Stimulated activated CD4-positive, alpha-beta T cell treated with anti-CD3 and anti-CD28 coated beads, TNF-alpha, amount 100 ng/mL, for 24 hours (primary cell): Measurements from ENCODE around the gene DGKB.

ENCODE experiments used
- DNase-seq, 3 experiments: peaks; one replicate each; pipeline ENCODE4 v3.0.0-alpha.2; 2020; ENCODE audit warnings: low read depth in 3 of 3

The DGKB gene

DNA sequence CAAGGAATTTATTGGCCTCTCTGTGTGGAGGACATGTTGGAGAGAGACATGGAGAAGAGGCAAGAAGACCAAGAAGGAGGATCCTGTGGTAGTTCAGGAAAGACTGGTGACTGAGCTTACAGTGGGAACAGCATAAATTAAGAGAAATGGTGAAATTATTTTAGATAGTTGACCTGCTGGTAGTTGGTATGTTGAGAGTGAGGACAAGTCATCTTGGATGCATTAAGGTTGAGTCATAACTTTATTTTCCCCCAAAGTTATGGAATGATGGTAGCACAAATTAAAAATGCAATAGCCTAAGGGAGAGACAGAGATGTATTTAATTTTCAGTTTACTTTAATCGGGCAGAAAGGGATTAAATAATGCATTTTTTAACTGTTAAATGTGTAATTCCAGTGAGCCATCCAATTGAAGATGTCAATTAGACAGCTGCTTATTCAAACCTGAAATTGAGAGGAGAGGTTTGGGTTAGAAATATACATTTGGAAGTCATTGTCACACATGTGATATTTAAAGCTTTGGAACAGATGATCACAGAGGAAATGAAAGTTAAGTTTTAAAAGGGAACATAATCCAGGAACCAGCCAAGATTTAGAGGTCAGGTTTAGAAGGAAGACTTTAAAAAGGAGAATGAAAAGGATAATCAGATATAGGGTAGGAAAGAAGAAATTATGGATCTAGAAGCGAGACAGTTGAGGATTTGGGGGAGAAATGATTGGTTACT lies 80.6 kb downstream of the DGKB start:
- DNase-seq: no peak

DNA sequence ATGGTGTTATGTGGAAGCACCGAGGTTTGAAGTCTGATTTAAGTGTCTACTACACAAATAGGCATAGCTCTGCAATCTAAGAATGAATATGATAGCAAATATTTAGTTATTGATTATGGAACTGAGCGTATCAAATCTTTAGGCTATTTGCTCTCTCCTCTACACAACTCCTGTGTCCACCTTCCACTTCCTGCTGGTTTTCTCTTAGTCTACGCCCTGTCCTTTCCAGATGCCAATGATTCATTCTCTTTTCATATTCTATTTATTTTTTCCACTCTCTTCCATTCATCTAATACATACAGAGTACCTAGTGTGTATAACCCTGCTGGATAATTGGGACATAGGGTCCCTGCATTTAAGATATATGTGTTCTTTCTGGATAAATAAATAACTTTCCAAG lies 83.7 kb downstream of the DGKB start:
- no peak for DNase-seq

DNA sequence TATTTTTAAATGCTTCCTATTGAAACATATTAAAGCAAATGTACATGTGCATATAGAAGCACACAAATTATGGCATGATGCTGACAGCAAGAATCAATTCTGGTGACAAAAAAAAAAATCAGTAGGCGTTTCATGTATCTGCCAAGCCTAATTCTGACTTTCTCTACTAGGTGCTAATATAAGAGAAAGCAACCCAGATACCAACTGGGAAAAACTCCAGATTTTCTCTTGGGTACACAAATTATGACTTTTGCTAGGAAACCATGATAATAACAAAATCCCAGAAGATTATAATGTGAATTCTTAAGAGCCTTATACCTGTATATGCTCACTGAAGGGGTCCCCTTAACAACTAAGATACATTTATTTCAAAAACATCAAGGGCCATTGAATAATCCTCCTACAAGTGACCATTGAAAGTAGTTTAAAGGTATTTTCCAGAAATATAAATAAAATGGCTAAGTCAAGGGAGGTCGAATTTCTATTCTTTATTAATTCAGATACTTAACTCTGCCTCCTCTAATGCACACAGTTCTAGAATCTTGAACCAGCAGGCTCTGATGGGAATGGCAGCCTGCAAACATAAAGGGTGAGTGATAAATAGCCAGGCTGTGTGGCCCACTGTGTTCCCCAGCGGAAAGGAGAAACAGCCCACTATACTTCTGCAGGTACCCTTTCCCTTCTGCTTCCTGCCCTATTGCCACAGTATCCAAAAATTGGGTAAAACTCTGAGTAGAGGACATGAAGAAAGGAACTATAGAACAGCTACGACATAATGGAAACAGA lies 84.5 kb downstream of the DGKB start:
- no peak for DNase-seq

DNA sequence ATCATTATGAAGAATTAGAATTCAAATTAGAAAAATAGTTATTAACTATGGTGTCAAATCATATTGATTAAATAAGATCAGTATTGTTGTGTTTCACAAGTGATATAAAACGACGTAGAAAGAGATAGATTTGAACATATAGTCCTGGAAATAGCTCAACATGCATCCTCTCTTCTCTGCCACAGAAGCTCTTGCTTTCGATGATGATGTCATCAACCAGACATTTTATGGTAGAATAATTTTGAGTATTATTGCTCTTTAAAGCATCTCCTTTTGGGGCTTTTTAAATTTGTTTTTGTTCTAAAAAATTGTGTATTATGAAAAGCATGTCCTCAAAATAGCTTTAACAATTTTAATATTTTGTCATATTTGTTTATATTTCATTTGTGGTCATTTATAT lies 95.0 kb downstream of the DGKB start:
- DNase-seq: no peak

DNA sequence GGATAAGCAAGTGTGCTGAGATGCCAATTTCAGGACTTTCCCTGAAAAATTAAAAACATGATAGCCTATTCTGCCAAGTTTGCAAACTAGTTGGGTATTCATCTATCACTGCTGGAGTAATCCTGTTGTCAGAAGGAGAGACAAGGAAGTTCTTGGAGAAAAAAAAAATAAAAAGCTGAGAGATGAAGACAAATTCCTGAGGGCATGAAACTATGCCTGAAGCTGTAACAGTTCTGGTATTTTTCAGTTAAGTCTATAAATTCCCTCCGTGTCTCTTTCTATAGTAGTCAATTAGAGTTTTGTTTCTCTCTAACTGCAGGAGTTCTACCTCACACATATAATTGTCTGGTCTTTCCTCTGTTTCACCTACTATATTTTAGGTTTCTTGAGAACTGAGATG lies 95.7 kb downstream of the DGKB start:
- DNase-seq: no peak

DNA sequence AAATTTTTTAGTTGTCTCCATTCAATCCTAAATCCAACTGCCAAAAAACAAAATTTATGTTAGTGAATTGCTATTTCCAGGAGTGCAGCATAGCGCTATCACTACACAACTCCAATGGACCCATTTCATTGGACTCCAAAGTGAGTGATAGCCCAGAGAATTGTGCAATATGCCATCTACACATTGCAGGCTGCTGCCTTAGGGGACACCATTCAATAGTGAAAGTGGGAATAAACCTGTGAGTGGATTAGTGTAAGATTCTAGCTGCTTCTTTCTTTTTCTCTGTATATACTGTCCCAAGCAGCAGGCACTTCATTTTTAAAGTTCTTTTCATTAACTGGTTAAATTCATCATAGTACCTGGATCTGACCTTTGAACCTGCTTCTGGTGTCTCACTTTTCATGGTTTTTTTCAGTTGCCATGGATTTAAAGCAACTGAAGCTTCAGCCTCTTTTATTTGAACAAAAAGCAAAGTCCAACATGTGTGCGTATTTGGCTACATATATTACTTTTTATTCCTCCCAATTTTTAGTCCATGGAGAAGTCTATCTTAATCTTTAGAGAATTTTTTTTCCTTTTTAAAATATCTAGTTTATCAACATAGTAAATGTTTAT lies 97.3 kb downstream of the DGKB start:
- no peak for DNase-seq

DNA sequence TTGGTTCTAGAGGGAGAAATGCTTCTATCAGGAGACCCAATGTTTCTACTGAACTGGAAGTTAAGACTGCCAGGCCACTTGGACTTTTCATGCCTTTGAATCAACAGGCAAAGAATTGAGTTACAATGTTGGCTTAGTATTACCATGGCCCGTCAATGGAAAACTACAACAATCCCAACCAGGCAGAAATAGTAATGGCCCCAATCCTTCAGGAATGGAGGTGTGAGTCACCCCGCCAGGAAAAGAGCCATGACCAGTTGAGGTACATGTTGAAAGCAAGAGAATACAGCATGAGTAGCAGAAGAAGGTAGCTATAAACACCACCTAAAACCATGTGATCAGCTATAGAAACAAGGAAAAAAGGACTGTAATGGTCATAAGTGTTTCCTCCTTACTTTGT lies 101.9 kb downstream of the DGKB start:
- no peak for DNase-seq

DNA sequence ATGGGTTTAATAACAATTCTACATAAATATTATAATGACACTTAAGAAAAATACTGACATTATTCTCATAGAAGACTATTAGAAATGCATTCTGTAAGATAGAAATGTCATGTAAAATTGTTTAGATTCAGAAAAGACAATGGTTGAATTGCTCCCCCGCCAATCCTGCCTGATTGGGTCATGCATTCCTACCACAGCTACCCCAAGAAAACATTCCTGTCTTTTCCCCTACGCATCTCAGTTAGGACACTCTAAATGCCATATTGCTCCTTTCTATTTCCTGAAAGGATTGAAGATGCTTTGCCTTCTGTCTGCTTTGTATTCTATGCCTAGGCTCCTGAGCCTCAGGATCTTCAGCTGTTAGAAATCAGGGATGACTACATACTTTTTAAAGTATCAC lies 109.4 kb downstream of the DGKB start:
- DNase-seq: no peak

DNA sequence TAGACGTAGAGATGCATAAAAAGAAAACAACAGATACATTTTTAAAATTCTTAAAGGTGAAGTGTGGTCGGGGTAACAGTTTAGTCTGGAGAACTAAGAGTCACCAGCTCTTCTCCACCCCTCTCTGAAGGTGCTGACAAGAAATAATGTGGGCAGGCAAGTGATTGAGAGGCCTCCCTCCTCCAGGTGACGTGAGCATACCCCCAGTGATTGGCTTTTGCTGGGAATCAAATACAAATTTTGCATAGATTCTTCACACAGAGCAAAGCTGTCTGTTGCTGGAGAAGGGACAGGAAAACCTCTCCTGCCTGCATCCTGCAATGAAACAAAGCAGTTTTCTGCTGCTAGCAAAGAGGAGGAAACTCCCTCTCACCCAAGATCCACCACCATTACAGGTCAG lies 115.0 kb downstream of the DGKB start:
- DNase-seq: no peak

DNA sequence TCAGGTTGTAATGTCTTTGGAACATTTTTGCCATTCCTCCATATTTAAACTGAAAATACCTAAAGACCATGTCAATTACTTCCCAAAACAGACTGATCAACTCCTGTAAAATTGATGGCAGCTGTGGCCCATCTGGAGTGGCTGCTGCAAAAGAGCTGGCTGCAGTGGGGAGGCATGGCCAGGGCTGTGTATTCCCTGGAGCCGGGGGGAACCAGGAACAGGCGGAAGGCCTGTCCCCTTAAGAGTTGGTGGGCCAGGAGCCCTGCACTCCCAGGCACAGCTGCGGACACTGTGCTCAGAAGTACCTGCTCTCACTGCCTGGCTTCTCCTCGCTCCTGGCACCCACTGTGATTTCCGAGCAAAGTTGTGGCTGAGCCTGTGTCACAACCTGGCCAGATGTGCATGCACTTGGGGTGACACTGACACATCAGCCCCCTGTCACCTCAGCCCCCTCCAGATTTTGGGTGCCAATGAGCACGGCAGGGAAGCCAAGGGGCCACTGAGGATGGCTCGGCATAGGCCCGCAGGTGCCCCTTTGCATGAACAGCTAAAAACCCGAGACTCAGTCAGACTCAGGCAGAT lies 116.1 kb downstream of the DGKB start:
- no peak for DNase-seq

DNA sequence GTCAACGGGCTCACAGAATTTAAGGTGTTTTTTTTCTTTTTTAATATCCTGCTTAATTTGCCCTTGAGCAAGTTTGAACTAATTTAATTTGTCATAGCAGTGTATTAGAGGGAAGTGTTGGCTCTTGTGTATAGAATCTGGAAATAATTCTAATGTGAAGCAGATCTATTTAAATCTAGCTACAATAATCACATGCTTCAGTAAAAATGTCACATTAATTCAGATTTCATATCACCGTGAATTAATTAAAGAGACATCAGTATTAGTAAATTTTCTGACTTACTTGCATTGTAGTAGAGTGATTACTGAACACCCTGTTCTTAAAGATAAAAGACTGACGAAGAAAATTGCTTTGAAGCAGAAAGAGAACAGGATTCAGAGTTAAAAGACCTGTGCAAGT lies 124.7 kb downstream of the DGKB start:
- DNase-seq: no peak

DNA sequence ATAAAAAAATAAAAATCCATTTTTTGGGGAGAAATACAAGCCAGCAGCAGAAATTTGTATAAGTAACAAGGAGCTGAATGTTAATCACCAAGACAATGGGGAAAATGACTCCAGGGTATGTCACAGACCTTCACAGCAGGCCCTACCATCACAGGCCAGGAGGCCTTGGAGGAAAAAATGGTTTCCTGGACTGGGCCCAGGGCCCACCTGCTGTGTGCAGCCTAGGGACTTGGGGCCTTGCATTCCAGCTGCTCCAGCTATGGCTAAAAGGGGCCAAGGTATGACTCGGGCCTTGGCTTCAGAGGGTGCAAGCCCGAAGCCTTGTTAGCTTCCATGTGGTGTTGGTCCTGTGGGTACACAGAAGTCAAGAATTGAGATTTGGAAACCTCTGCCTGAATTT lies 126.3 kb downstream of the DGKB start:
- DNase-seq: no peak

DNA sequence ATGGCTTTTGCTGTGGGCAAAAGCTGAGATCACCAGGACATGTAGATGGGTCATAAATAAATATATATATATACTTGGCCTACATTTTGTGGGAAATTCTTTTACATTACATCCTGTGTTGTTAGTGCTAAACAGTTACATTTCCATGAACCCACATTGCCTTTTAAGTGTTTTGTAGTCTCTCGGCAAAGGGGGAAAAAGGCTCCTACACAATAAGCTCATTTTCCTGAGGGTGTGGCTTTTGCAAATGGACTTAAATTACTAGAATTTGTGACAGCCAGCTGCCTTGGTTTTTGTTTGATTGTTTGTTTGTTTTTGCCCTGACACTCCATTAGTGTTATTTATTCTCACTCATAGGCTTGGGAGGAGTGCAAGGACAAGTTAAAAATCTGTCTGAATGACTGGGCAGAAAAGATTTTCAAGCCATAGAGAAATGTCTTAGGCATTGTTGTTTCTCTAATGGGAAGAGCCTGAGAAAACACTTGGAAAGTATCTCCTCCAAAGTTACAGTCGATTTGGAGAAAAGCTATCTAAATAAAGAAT lies 128.8 kb downstream of the DGKB start:
- DNase-seq: no peak

DNA sequence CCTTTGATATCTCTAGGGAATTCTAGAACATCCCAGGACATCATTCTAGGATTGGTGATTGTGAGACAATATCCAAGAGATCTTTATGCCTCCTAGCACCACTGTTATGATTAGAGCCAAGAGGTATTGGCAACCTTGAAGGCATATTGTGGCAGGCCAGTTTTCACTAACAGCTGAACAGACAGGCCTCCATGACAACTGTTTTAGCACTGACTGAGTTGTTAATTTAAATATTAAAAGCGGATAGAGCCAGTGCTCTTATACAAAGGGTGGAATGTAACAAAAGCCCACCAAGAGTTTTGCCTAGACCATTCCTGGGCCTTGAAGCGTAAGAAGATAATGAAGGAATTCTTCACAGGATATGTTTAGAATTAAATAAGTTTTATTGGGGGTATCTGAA lies 131.9 kb downstream of the DGKB start:
- no peak for DNase-seq

DNA sequence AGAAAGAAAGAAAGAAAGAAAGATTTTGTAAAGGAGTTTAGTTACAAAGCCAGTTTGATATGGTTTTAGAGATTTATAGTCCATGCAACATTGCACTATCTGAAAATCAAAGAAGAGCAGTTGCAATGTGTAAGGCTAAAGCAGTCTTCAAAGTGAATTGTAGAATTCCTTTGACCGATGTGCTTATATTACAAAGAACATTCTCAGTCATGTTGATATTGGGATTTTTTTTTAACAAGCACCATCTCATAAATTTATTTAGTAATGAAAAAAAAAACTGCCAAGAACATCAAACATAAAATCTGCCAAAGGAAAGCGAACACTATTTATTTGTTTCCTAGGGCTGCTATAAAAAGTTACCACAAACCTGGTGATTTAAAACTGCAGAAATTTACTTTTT lies 133.3 kb downstream of the DGKB start:
- no peak for DNase-seq

DNA sequence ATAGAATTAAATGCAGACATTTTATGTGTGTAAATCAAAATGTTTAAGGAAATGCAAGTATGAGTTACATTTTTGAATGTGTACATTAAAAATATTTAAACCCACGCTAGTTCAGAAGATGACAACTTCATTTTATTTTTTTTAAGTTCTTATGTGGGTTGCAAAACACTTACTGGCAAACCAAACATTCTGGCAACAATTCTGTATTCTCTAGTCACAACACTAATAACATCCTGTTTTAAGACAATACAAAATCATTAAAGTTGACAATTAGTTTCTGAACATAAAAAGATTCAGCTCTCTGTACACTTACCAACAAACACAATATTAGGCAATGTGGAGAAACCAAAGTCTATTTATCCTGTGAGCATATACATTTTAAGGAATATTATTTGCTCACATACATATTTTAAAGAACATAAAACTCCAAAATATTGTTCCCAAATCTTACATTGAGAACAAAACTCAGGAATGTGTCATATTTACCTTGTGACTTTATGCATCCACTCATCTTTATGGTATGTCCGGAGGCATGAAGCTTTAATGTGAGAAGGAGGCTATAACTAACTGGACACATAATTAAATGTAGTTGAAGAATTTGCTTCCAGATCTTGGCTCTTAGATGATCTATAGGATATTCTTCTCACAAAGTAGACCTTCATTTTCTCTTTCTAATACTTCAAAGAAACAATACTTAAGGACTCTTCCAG lies 134.7 kb downstream of the DGKB start:
- DNase-seq: no peak

DNA sequence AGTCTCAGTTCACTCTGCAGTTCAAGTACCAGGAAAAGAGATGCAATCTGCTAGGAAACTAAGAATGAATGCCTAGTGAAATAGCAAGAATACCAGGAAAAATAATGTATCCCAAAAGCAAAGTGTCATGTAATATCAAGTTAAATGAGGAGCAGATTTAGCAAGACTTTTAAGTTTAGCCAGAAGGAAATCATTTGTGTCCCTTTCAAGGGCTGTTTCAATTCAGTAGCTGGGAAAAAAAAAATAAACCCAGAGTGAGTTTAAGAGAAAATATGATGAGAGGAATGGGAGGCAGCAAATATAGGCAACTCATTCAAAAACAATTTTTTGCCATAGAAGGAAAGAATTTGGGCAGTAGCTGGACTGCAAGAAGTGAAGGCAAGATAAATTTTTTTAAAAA lies 135.8 kb downstream of the DGKB start:
- no peak for DNase-seq

DNA sequence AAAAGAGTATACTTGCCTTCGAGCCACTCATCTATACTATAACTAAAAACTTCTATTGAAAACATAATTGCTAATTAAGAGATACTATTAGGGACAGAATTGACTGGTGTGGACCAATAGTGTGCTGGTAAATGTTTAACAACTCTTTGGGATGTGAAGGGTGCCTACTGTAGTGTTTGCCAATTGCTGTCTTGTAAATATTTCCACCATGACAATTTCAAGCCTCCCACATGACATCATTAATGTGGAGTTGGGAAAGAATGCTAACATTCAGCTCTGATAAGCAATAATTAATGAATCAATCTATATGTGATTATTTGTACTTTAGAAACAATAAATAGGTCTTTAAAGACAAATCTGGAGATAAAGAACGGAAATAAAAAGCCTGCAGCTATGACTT lies 136.8 kb downstream of the DGKB start:
- no peak for DNase-seq

DNA sequence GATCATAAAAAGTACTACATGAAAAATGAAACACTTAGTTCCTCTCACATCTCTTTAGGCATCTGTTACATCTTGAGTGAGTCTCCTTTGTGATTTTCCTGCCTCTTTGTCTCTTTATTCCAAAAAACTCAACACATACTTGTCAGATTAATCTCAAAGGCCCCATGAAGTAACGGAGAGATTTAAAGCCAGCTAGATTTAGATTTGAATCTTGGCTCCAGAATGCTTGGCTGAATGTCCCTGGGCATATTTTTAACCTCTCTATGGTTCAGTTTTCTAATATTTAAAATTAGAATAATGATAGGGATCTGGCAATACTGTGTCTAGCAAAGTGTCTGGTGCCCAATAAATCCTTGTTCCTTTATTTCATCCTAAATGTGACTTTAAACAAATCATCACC lies 140.0 kb downstream of the DGKB start:
- DNase-seq: no peak

DNA sequence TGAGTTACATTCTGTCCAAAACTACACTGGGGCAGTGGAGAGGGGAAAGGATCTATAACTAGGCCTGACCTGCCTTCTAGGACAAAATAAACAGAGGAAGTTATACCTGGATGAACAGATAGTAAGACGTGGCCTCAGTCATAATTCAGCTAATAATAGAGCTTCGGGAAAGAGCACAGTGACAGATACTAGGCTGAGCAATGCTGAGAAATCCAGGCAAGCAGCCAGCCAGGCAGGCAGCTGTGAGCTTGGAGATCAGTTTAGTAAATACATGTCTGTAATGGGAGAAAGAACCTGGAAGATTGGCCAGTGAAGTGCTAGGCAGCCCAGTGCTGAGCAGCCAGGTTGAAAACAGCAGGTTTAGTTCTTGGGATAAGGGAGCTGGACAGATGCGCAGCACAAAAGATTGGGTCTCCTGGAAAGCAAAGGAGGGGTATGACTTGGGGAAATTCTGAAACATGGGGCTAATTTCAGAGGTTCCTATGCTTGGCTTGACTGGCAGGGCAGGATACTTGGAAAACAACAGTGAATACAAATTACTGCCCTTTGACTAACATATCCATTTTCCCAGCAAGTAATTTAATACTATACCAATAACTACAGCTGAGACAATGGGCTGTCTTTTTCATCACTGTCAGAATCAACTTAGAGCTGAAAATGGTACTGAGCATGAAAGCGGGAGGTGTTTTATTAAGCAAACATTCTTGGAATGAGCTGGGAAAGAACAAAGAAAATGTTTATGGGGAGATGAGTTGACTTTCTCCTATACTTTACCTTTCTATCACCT lies 140.8 kb downstream of the DGKB start:
- DNase-seq: no peak
